HEK293 (cell line): ENCODE data around the gene CCDC50.

Source experiments
- CTCF ChIA-PET: fragments of 350-600 bp; formaldehyde crosslinking; extraction: SDS; loops from one replicate; lab custom pipeline; 2021; ENCODE audit warnings: antibody characterized with exemption; lab: Yijun Ruan, JAX
- POLR2A ChIA-PET: fragments of 300-600 bp; formaldehyde crosslinking; extraction: SDS; loops from one replicate; lab custom pipeline; 2020; ENCODE audit warnings: antibody characterized with exemption, inconsistent platforms; lab: Yijun Ruan, JAX
- H3K27ac ChIP-seq: fragments of 200-500 bp; sonication (Bioruptor generic); 2 replicates; pipeline ENCODE4 v1.5.1; 2014; ENCODE audit warnings: low read depth, low read length, control low read depth, inconsistent platforms; ENCODE audit errors: extremely low read depth
- H3K36me3 ChIP-seq, 2 experiments: fragments of 200-500 bp in 1 of 2; sonication (Bioruptor generic) in 1 of 2; 1 replicate in 1 of 2; 2 replicates in 1 of 2; pipeline ENCODE4 v1.5.1; 2014 to 2017; ENCODE audit warnings: inconsistent platforms in 2 of 2, low read length in 2 of 2; ENCODE audit not compliant: control insufficient read depth in 2 of 2, insufficient read depth in 1 of 2
- H3K4me1 ChIP-seq: fragments of 200-500 bp; sonication (Bioruptor generic); 2 replicates; pipeline ENCODE4 v1.5.1; 2014; ENCODE audit warnings: mild to moderate bottlenecking, low read length, inconsistent platforms; ENCODE audit not compliant: control insufficient read depth, insufficient read depth
- H3K4me3 ChIP-seq: 2 replicates; pipeline ENCODE4 v1.5.1; 2011; ENCODE audit warnings: low read depth, mild to moderate bottlenecking, control low read depth, low read length, moderate library complexity
- H3K9me3 ChIP-seq: fragments of 200-500 bp; sonication (Bioruptor generic); 2 replicates; pipeline ENCODE4 v1.5.1; 2014; ENCODE audit warnings: low read depth, low read length, inconsistent platforms; ENCODE audit not compliant: control insufficient read depth, insufficient read depth
- AEBP2 ChIP-seq: fragments of 450-650 bp; formaldehyde crosslinking; IDR thresholded peaks from 2 replicates; pipeline ENCODE4 v1.5.1; 2016; ENCODE audit warnings: missing biosample characterization, missing genetic modification characterization, borderline replicate concordance
- ATF2 ChIP-seq: fragments of 450-650 bp; formaldehyde crosslinking; IDR thresholded peaks from 2 replicates; pipeline ENCODE4 v1.5.1; 2016; ENCODE audit warnings: missing biosample characterization, missing genetic modification characterization, low read depth
- BCL11A ChIP-seq: fragments of 450-650 bp; formaldehyde crosslinking; IDR thresholded peaks from 2 replicates; pipeline ENCODE4 v1.5.1; 2016; ENCODE audit warnings: low read depth, missing biosample characterization, missing genetic modification characterization
- GLIS1 ChIP-seq: fragments of 450-650 bp; formaldehyde crosslinking; IDR thresholded peaks from 2 replicates; pipeline ENCODE4 v1.5.1; 2016; ENCODE audit warnings: missing biosample characterization, missing genetic modification characterization
- OVOL3 ChIP-seq: fragments of 450-650 bp; formaldehyde crosslinking; IDR thresholded peaks from 2 replicates; pipeline ENCODE4 v1.5.1; 2016; ENCODE audit warnings: missing biosample characterization, missing genetic modification characterization
- PRDM1 ChIP-seq: fragments of 450-650 bp; formaldehyde crosslinking; IDR thresholded peaks from 2 replicates; pipeline ENCODE4; 2016; ENCODE audit warnings: missing biosample characterization, missing genetic modification characterization
- SCRT2 ChIP-seq: fragments of 450-650 bp; formaldehyde crosslinking; IDR thresholded peaks from 2 replicates; pipeline ENCODE4 v1.5.1; 2016; ENCODE audit warnings: missing biosample characterization, missing genetic modification characterization
- ZBTB21 ChIP-seq: fragments of 450-650 bp; formaldehyde crosslinking; IDR thresholded peaks from 2 replicates; pipeline ENCODE4 v1.5.1; 2017; ENCODE audit warnings: missing biosample characterization, missing genetic modification characterization
- ZBTB8A ChIP-seq: fragments of 450-650 bp; formaldehyde crosslinking; IDR thresholded peaks from 2 replicates; pipeline ENCODE4 v1.5.1; 2016; ENCODE audit warnings: missing biosample characterization, missing genetic modification characterization
- ZFP3 ChIP-seq: fragments of 450-650 bp; formaldehyde crosslinking; IDR thresholded peaks from 2 replicates; pipeline ENCODE4 v1.5.1; 2016; ENCODE audit warnings: low read depth, missing biosample characterization, missing genetic modification characterization
- ZNF140 ChIP-seq: fragments of 450-650 bp; formaldehyde crosslinking; IDR thresholded peaks from 2 replicates; pipeline ENCODE4 v1.5.1; 2016; ENCODE audit warnings: missing biosample characterization, missing genetic modification characterization
- ZNF146 ChIP-seq: fragments of 450-650 bp; formaldehyde crosslinking; IDR thresholded peaks from 2 replicates; pipeline ENCODE4 v1.5.1; 2016; ENCODE audit warnings: missing biosample characterization, missing genetic modification characterization
- ZNF202 ChIP-seq: fragments of 450-650 bp; formaldehyde crosslinking; IDR thresholded peaks from 2 replicates; pipeline ENCODE4 v1.5.1; 2016; ENCODE audit warnings: missing biosample characterization, missing genetic modification characterization, borderline replicate concordance
- ZNF214 ChIP-seq: fragments of 450-650 bp; formaldehyde crosslinking; IDR thresholded peaks from 2 replicates; pipeline ENCODE4 v1.5.1; 2017; ENCODE audit warnings: missing biosample characterization, mild to moderate bottlenecking, missing genetic modification characterization, borderline replicate concordance
- ZNF280D ChIP-seq: fragments of 450-650 bp; formaldehyde crosslinking; IDR thresholded peaks from 2 replicates; pipeline ENCODE4 v1.5.1; 2016; ENCODE audit warnings: missing biosample characterization, missing genetic modification characterization
- ZNF350 ChIP-seq: fragments of 450-650 bp; formaldehyde crosslinking; IDR thresholded peaks from 2 replicates; pipeline ENCODE4 v1.5.0; 2017; ENCODE audit warnings: missing biosample characterization, mild to moderate bottlenecking, missing genetic modification characterization
- ZNF416 ChIP-seq: fragments of 450-650 bp; formaldehyde crosslinking; IDR thresholded peaks from 2 replicates; pipeline ENCODE4 v1.5.1; 2016; ENCODE audit warnings: missing biosample characterization, missing genetic modification characterization
- ZNF473 ChIP-seq: fragments of 450-650 bp; formaldehyde crosslinking; IDR thresholded peaks from 2 replicates; pipeline ENCODE4 v1.5.1; 2017; ENCODE audit warnings: missing biosample characterization, missing genetic modification characterization
- ZNF48 ChIP-seq: fragments of 450-650 bp; formaldehyde crosslinking; IDR thresholded peaks from 2 replicates; pipeline ENCODE4 v1.5.1; 2016; ENCODE audit warnings: missing biosample characterization, missing genetic modification characterization
- ZNF513 ChIP-seq: fragments of 450-650 bp; IDR thresholded peaks from 2 replicates; pipeline ENCODE4 v1.5.1; 2018; ENCODE audit warnings: missing biosample characterization, missing genetic modification characterization
- ZNF664 ChIP-seq: fragments of 450-650 bp; formaldehyde crosslinking; IDR thresholded peaks from 2 replicates; pipeline ENCODE4 v1.5.1; 2016; ENCODE audit warnings: missing biosample characterization, missing genetic modification characterization
- ZNF707 ChIP-seq: fragments of 450-650 bp; formaldehyde crosslinking; IDR thresholded peaks from 2 replicates; pipeline ENCODE4 v1.5.1; 2016; ENCODE audit warnings: missing biosample characterization, missing genetic modification characterization
- ZNF830 ChIP-seq: fragments of 450-650 bp; IDR thresholded peaks from 2 replicates; pipeline ENCODE4 v1.5.0; 2018; ENCODE audit warnings: missing biosample characterization, missing genetic modification characterization, low read depth, mild to moderate bottlenecking, moderate library complexity
- ZSCAN30 ChIP-seq: fragments of 450-650 bp; IDR thresholded peaks from 2 replicates; pipeline ENCODE4 v1.5.1; 2018; ENCODE audit warnings: missing biosample characterization, mild to moderate bottlenecking, missing genetic modification characterization, moderate library complexity
- ZXDB ChIP-seq: fragments of 450-650 bp; formaldehyde crosslinking; IDR thresholded peaks from 2 replicates; pipeline ENCODE4 v1.5.1; 2016; ENCODE audit warnings: missing biosample characterization, missing genetic modification characterization
- TF ChIP-seq, protein P1 (sequence below): fragments of 450-650 bp; formaldehyde crosslinking; IDR thresholded peaks from 2 replicates; pipeline ENCODE4 v1.5.1; 2016; ENCODE audit warnings: missing biosample characterization, missing genetic modification characterization

CCDC50 gene

GRCh38 chr3:191361456-191361855 lies 32.3 kb downstream of the CCDC50 start (continued):
- no peak for TF ChIP-seq ZNF350 (tag by site-specific recombination)
- no peak for TF ChIP-seq ZXDB (tag by site-specific recombination)
- TF ChIP-seq ZFP3 (tag by site-specific recombination), result no peak
- TF ChIP-seq, all 188 proteins: peak for 5

- peaks cover 5 to 42% of the 10 kb centered on the region in 2 experiments; a peak in 2 of 3 replicates for H3K36me3 ChIP-seq
- no peaks in the 10 kb centered on the region for H3K9me3 ChIP-seq
- no peak overlapping the region for H3K27ac ChIP-seq
- TF ChIP-seq ZNF146 (tag by site-specific recombination) (no peak), ZBTB8A (no peak), SCRT2 (tag by site-specific recombination) (no peak), ATF2 (no peak)
- TF ChIP-seq, protein P1, sequence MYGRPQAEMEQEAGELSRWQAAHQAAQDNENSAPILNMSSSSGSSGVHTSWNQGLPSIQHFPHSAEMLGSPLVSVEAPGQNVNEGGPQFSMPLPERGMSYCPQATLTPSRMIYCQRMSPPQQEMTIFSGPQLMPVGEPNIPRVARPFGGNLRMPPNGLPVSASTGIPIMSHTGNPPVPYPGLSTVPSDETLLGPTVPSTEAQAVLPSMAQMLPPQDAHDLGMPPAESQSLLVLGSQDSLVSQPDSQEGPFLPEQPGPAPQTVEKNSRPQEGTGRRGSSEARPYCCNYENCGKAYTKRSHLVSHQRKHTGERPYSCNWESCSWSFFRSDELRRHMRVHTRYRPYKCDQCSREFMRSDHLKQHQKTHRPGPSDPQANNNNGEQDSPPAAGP (tag by site-specific recombination), result no peak
- ChIA-PET CTCF (no interaction called here), POLR2A (no interaction called here)
- H3K4me3 ChIP-seq, result no peak overlapping the region
- H3K4me1 ChIP-seq, result peaks cover 14% of the 10 kb centered on the region
These were observed 32.8 kb downstream of the CCDC50 start for GRCh38 chr3:191362037-191362436.

DNA sequence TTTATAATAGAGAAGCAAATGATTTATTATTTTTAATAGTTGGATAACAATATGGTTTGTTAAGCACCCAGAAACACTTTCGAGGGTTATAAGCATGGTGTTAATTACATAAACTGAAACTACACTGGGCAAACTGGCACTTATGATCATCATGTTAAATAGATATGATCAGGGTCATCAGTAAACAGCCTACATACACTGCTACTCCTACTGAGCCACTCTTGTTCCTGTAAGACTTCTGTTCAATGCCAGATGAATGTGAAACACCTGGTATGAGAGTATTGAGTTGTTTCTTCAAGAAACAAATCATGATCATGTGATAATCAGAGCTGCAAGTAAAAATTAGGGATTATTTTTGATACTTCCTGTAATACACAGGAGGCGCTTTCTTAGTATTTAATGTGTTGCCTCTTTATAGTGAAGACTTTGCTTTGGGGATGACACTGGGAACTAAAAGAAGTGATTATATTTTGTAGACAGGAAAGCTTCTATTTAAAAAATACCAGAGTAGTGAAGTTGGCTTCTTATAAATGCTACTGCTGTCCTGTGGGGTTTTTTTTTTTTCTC lies 33.4 kb downstream of the CCDC50 start:
- Histone ChIP-seq H3K4me3 (no peak overlapping the region), H3K27ac (no peak overlapping the region), H3K4me1 (peaks cover 12% of the 10 kb centered on the region), H3K36me3 (peaks cover 5 to 41% of the 10 kb centered on the region in 2 experiments; a peak in 2 of 3 replicates), H3K9me3 (no peaks in the 10 kb centered on the region)
- ChIA-PET CTCF (interaction anchor here (0.6 kb wide), 1 partner anchor 34 kb away, joined by 3 read pairs; no protein-coding TSS in a partner anchor), POLR2A (no interaction called here)
- TF ChIP-seq GLIS1 (tag by site-specific recombination) (no peak), ZNF664 (tag by site-specific recombination) (no peak), ZNF707 (tag by site-specific recombination) (no peak), ZNF830 (no peak), ZNF140 (tag by site-specific recombination) (no peak), ZNF48 (tag by site-specific recombination) (no peak), ZNF214 (tag by site-specific recombination) (no peak), PRDM1 (tag by site-specific recombination) (no peak), OVOL3 (no peak), ZSCAN30 (tag by site-specific recombination) (no peak), ZNF280D (tag by site-specific recombination) (no peak), ZNF416 (tag by site-specific recombination) (no peak), AEBP2 (tag by site-specific recombination) (no peak), ZNF513 (tag by site-specific recombination) (no peak), ZBTB21 (tag by site-specific recombination) (no peak), ZNF202 (no peak), ZNF350 (tag by site-specific recombination) (no peak), ZNF473 (tag by site-specific recombination) (no peak), BCL11A (no peak)
